Activated T-helper 1 cell treated with anti-CD3 and anti-CD28 coated beads, Interleukin-2, amount 50 U/mL, for 16 hours (primary cell): ENCODE data around the gene LIN28B.

ENCODE experiments used
- DNase-seq, 2 donors: peaks; one replicate each; pipeline ENCODE4 v3.0.0-alpha.2; 2020; ENCODE audit warnings: low read depth in 1 of 2, low spot score in 1 of 2

Gene LIN28B

GRCh38 chr6:105108631-105109262 lies 151.8 kb downstream of the LIN28B start:
- no peak for DNase-seq

- DNase-seq, result no peak
These were observed 153.3 kb downstream of the LIN28B start for GRCh38 chr6:105109955-105110895.

GRCh38 chr6:105111105-105111504 lies 154.2 kb downstream of the LIN28B start:
- no peak for DNase-seq

GRCh38 chr6:105111871-105112270 lies 155.0 kb downstream of the LIN28B start:
- DNase-seq, result no peak

- DNase-seq, result no peak
These were observed 155.7 kb downstream of the LIN28B start for GRCh38 chr6:105112577-105112976.

GRCh38 chr6:105113422-105113821 lies 156.5 kb downstream of the LIN28B start:
- no peak for DNase-seq

- no peak for DNase-seq
These were observed 159.2 kb downstream of the LIN28B start for GRCh38 chr6:105116150-105116549.

GRCh38 chr6:105120570-105120969 lies 163.7 kb downstream of the LIN28B start:
- no peak for DNase-seq

GRCh38 chr6:105121981-105122380 lies 165.1 kb downstream of the LIN28B start:
- no peak for DNase-seq

- DNase-seq, result no peak
These were observed 165.8 kb downstream of the LIN28B start for GRCh38 chr6:105122717-105123116.
